Neural progenitor cell (in vitro differentiated cells): ENCODE data around the gene NETO1. TPM values are rescaled to one million over a fixed set of nuclear protein-coding genes. Genes with fewer than 3 reads are reported as not detected.

Source experiments
- DNase-seq: peaks from one replicate; pipeline ENCODE4 v3.0.0-alpha.2; 2016; ENCODE audit warnings: low spot score
- H2AFZ ChIP-seq: fragments of 200-600 bp; sonication (generic); replicated peaks from 2 replicates; pipeline ENCODE4 v1.6.1; 2016; ENCODE audit warnings: antibody characterized with exemption
- H3F3A ChIP-seq: fragments of 200-600 bp; sonication (generic); 2 replicates; pipeline ENCODE4 v1.6.1; 2016; ENCODE audit warnings: antibody characterized with exemption, low read depth
- H3K27ac ChIP-seq: fragments of 200-600 bp; sonication (generic); 2 replicates; pipeline ENCODE4 v1.5.1; 2016; ENCODE audit warnings: mild to moderate bottlenecking
- H3K27me3 ChIP-seq: fragments of 200-600 bp; sonication (generic); 2 replicates; pipeline ENCODE4 v1.6.1; 2016; ENCODE audit warnings: mild to moderate bottlenecking, moderate library complexity
- H3K36me3 ChIP-seq: fragments of 200-600 bp; sonication (generic); 2 replicates; pipeline ENCODE4 v1.5.1; 2016
- H3K4me1 ChIP-seq: fragments of 200-600 bp; sonication (generic); 2 replicates; pipeline ENCODE4 v1.6.1; 2016; ENCODE audit warnings: mixed run types
- H3K4me2 ChIP-seq: fragments of 200-600 bp; sonication (generic); 2 replicates; pipeline ENCODE4 v1.6.1; 2016
- H3K4me3 ChIP-seq: fragments of 200-600 bp; sonication (generic); 2 replicates; pipeline ENCODE4 v1.5.1; 2016
- H3K79me2 ChIP-seq: fragments of 200-600 bp; sonication (generic); 2 replicates; pipeline ENCODE4 v1.6.1; 2016; ENCODE audit warnings: low read depth
- H3K9ac ChIP-seq: fragments of 200-600 bp; sonication (generic); 2 replicates; pipeline ENCODE4 v1.6.1; 2016
- H3K9me3 ChIP-seq: fragments of 200-600 bp; sonication (generic); 2 replicates; pipeline ENCODE4 v1.5.1; 2016; ENCODE audit warnings: low read depth
- H4K20me1 ChIP-seq: fragments of 200-600 bp; sonication (generic); 2 replicates; pipeline ENCODE4 v1.6.1; 2016; ENCODE audit warnings: low read depth
- H3K27ac Mint-ChIP-seq: 3 replicates; pipeline ENCODE4 v1.8.0; 2021; ENCODE audit warnings: mixed read lengths
- H3K27me3 Mint-ChIP-seq: 2 replicates; pipeline ENCODE4 v1.8.0; 2022; ENCODE audit warnings: low read depth, mild to moderate bottlenecking, inconsistent platforms, moderate library complexity, mixed read lengths; ENCODE audit not compliant: insufficient read depth
- H3K36me3 Mint-ChIP-seq: 3 replicates; pipeline ENCODE4 v1.8.0; 2021; ENCODE audit warnings: mixed read lengths
- H3K4me1 Mint-ChIP-seq: 3 replicates; pipeline ENCODE4 v1.8.0; 2021; ENCODE audit warnings: mixed read lengths
- H3K4me3 Mint-ChIP-seq: 3 replicates; pipeline ENCODE4 v1.8.0; 2021; ENCODE audit warnings: mild to moderate bottlenecking, moderate library complexity, mixed read lengths
- H3K9me3 Mint-ChIP-seq: 3 replicates; pipeline ENCODE4 v1.8.0; 2020; ENCODE audit warnings: mixed read lengths
- EZH2 ChIP-seq: fragments of 200-600 bp; sonication (generic); IDR thresholded peaks from 2 replicates; pipeline ENCODE4 v1.6.1; 2017; ENCODE audit warnings: antibody characterized with exemption, mild to moderate bottlenecking, moderate library complexity
- EZH2phosphoT487 ChIP-seq: fragments of 200-600 bp; sonication (generic); IDR thresholded peaks from 2 replicates; pipeline ENCODE4 v1.6.1; 2017; ENCODE audit warnings: antibody characterized with exemption
- total RNA-seq: library from RNA; depleted of rRNA; stranded (reverse); fragments of >200 nt; gene quantifications from 2 replicates; pipeline ENCODE4 v1.2.3, GENCODE V29; 2015; ENCODE audit warnings: low replicate concordance
- TF ChIP-seq, protein P1 (sequence below): fragments of 200-600 bp; sonication (generic); IDR thresholded peaks from 2 replicates; pipeline ENCODE4 v1.5.1; 2017; ENCODE audit warnings: antibody characterized with exemption, mild to moderate bottlenecking

The NETO1 gene
- 0.71 and 3.2 TPM in 2 replicates for total RNA-seq

- Histone ChIP-seq H2AFZ (peak within 1 kb of the TSS; percentile 97), H3K4me2 (peak within 1 kb of the TSS; percentile 99), H3K36me3 (no peaks in the 10 kb centered on the region), H3F3A (peaks cover 4% of the 10 kb centered on the region), H4K20me1 (peaks cover 9% of the 10 kb centered on the region), H3K79me2 (no peaks in the 10 kb centered on the region), H3K4me1 (peaks cover 6% of the 10 kb centered on the region), H3K4me3 (peak within 1 kb of the TSS; percentile 63), H3K9me3 (no peaks in the 10 kb centered on the region), H3K27ac (no peak within 1 kb of the TSS), H3K9ac (no peak within 1 kb of the TSS), H3K27me3 (peaks cover 89% of the 10 kb centered on the region)
- TF ChIP-seq, protein P1, sequence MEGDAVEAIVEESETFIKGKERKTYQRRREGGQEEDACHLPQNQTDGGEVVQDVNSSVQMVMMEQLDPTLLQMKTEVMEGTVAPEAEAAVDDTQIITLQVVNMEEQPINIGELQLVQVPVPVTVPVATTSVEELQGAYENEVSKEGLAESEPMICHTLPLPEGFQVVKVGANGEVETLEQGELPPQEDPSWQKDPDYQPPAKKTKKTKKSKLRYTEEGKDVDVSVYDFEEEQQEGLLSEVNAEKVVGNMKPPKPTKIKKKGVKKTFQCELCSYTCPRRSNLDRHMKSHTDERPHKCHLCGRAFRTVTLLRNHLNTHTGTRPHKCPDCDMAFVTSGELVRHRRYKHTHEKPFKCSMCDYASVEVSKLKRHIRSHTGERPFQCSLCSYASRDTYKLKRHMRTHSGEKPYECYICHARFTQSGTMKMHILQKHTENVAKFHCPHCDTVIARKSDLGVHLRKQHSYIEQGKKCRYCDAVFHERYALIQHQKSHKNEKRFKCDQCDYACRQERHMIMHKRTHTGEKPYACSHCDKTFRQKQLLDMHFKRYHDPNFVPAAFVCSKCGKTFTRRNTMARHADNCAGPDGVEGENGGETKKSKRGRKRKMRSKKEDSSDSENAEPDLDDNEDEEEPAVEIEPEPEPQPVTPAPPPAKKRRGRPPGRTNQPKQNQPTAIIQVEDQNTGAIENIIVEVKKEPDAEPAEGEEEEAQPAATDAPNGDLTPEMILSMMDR = no peak
- no peak for TF ChIP-seq EZH2
- Mint-ChIP-seq H3K36me3 (no peaks in the 10 kb centered on the region), H3K27me3 (peaks cover 33% of the 10 kb centered on the region), H3K27ac (no peak within 1 kb of the TSS), H3K4me1 (peaks cover 3% of the 10 kb centered on the region), H3K4me3 (peak within 1 kb of the TSS; percentile 88), H3K9me3 (no peaks in the 10 kb centered on the region)
- peak; percentile 69 for DNase-seq
Observed at GRCh38 chr18:72867746-72868584, at the start of gene NETO1. NETO1 (minus strand) TSS chr18:72867987; CDS start chr18:72867291, 696 bp downstream.

DNA sequence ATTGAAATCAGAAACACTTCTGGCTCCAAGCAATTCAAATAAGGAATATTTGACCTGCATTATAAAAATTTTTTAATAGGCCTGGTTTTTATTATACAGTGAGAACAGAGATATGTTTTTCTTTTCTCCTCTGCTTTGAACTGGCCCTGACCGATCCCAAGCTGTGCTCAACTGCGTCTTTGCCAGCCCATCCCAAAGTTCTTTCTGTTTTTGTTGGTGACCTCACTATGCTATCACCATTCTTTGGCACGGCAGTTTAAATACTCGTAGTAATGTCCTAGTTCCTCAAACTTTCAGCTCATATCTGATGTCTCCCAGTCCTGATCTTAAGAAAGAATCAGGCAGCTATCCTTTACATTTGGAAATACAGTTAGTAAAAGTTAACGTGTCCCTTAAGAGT, 42.3 kb upstream of the NETO1 start:
- Histone ChIP-seq H3K27me3 (no peaks in the 10 kb centered on the region), H2AFZ (no peak overlapping the region), H3K36me3 (no peaks in the 10 kb centered on the region), H3K9ac (no peak overlapping the region), H3K9me3 (no peaks in the 10 kb centered on the region), H3K4me3 (no peak overlapping the region), H3K79me2 (no peaks in the 10 kb centered on the region), H4K20me1 (no peaks in the 10 kb centered on the region), H3K4me2 (no peak overlapping the region), H3K27ac (no peak overlapping the region), H3F3A (no peaks in the 10 kb centered on the region), H3K4me1 (no peaks in the 10 kb centered on the region)
- H3K4me3 Mint-ChIP-seq = no peak overlapping the region
- no peaks in the 10 kb centered on the region for H3K4me1 Mint-ChIP-seq
- H3K27me3 Mint-ChIP-seq = peaks cover 2% of the 10 kb centered on the region
- H3K27ac Mint-ChIP-seq = no peak overlapping the region
- DNase-seq = no peak
- H3K36me3 Mint-ChIP-seq = no peaks in the 10 kb centered on the region
- no peak for TF ChIP-seq EZH2phosphoT487
- no peak for TF ChIP-seq EZH2
- TF ChIP-seq, protein P1 = no peak
- H3K9me3 Mint-ChIP-seq = no peaks in the 10 kb centered on the region

DNA sequence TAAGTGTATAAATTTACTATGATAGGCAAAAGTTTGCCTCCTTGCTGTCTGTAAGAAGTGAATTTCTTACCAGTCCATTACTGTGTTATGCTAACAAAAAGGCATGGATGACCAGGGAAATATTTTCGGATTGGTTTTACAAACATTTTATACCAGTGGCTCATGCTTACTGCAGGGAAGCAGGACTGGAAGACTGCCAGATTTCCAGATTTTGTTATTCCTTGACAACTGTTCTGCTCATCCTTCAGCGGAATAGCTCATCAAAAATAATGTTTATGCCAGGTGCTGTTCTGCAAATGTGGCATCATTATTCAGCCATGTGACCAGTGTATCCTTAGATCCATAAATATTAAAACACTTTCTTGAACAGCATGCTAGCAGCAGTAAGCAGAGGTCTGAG, 40.4 kb upstream of the NETO1 start:
- H3K27me3 ChIP-seq = no peaks in the 10 kb centered on the region
- no peaks in the 10 kb centered on the region for H3K79me2 ChIP-seq
- H3K4me2 ChIP-seq = no peak overlapping the region
- no peaks in the 10 kb centered on the region for H3K36me3 ChIP-seq
- H3K4me1 Mint-ChIP-seq = no peaks in the 10 kb centered on the region
- H3K36me3 Mint-ChIP-seq = no peaks in the 10 kb centered on the region
- DNase-seq = no peak
- peaks cover 2% of the 10 kb centered on the region for H3K27me3 Mint-ChIP-seq
- no peak overlapping the region for H3K27ac ChIP-seq
- H3K9me3 ChIP-seq = no peaks in the 10 kb centered on the region
- H2AFZ ChIP-seq = no peak overlapping the region
- no peaks in the 10 kb centered on the region for H3K4me1 ChIP-seq
- no peak overlapping the region for H3K9ac ChIP-seq
- TF ChIP-seq EZH2phosphoT487 (no peak), EZH2 (no peak)
- TF ChIP-seq, protein P1 = no peak
- H4K20me1 ChIP-seq = no peaks in the 10 kb centered on the region
- H3K9me3 Mint-ChIP-seq = no peaks in the 10 kb centered on the region
- no peaks in the 10 kb centered on the region for H3F3A ChIP-seq
- no peak overlapping the region for H3K4me3 Mint-ChIP-seq
- no peak overlapping the region for H3K27ac Mint-ChIP-seq
- H3K4me3 ChIP-seq = no peak overlapping the region
